GM12891 (cell line): ENCODE data around the gene PLA1A.

Source experiments
- POLR2A ChIP-seq: IDR thresholded peaks from 2 replicates; pipeline ENCODE4 v1.6.1; 2011; ENCODE audit warnings: low read depth, low read length, control low read depth
- POLR2AphosphoS5 ChIP-seq: IDR thresholded peaks from 2 replicates; pipeline ENCODE4 v1.6.1; 2011; ENCODE audit warnings: low read depth, low read length, control low read depth
- POU2F2 ChIP-seq: IDR thresholded peaks from 2 replicates; pipeline ENCODE4 v1.6.1; 2011; ENCODE audit warnings: low read depth, mild to moderate bottlenecking, control low read depth, low read length, moderate library complexity
- SPI1 ChIP-seq: IDR thresholded peaks from 2 replicates; pipeline ENCODE4 v1.6.1; 2011; ENCODE audit warnings: low read depth, low read length, control low read depth
- TAF1 ChIP-seq: IDR thresholded peaks from 2 replicates; pipeline ENCODE4 v1.6.1; 2011; ENCODE audit warnings: low read depth, low read length, control low read depth

DNA sequence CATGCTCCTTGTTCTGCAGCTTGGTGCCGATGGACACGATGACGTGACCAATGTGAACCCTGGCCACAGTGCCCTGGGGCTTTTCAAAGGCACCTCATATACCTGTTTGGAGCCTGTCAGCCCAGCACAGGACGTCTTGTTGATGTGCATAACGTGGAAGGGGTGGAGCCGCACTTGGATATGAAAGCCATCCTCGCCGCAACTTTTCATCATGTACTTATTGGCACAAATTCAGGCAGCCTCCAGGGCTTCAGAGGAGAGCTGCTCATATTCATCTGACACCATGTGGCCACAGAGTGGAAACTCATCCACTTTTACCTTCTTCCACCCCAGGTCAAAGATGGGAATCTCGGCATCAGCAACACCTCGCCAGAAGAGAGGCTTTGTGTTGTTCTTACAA, 38.0 kb downstream of the PLA1A start:
- TF ChIP-seq POLR2A, result no peak
- TF ChIP-seq SPI1, result no peak
- TF ChIP-seq POU2F2, result no peak
- no peak for TF ChIP-seq TAF1
- TF ChIP-seq POLR2AphosphoS5, result no peak
